Colonic mucosa (tissue), 4 donors: ENCODE data around the gene TMEM135. TPM values are rescaled to one million over a fixed set of nuclear protein-coding genes. Genes with fewer than 3 reads are reported as not detected.

Experiments used
- DNase-seq: peaks from one replicate; pipeline ENCODE4 v3.0.0-alpha.2; 2020
- H3K27ac ChIP-seq: fragments of 200-600 bp; one replicate; pipeline ENCODE4 v1.8.0; 2021
- H3K27me3 ChIP-seq: fragments of 200-600 bp; one replicate; pipeline ENCODE4 v1.8.0; 2021
- H3K36me3 ChIP-seq: fragments of 200-600 bp; one replicate; pipeline ENCODE4 v1.8.0; 2021
- H3K4me1 ChIP-seq: fragments of 200-600 bp; one replicate; pipeline ENCODE4 v1.8.0; 2021; ENCODE audit warnings: mild to moderate bottlenecking
- H3K4me3 ChIP-seq: fragments of 200-600 bp; one replicate; pipeline ENCODE4 v1.8.0; 2021
- H3K9ac ChIP-seq, 2 donors: one replicate each; pipeline ENCODE4 v1.7.0; 2013; ENCODE audit warnings: control low read depth in 2 of 2, low read depth in 2 of 2, low read length in 2 of 2
- H3K9me3 ChIP-seq: fragments of 200-600 bp; one replicate; pipeline ENCODE4 v1.8.0; 2021
- CTCF ChIP-seq: fragments of 200-600 bp; IDR thresholded peaks from one replicate; pipeline ENCODE4 v1.8.0; 2022; ENCODE audit warnings: antibody characterized with exemption, mild to moderate bottlenecking
- intact Hi-C: fragments of 100-400 bp; cut with DNase I; formaldehyde crosslinking; loops from one replicate; pipeline ENCODE4 v1.14.1; 2022
- total RNA-seq, 2 donors: library from RNA; stranded (reverse); fragmentation: NEBNext Ultra II Directional in 1 of 2; extraction: Animal tissue kit (Norgen Biotek cat#: 25700) in 1 of 2; gene quantifications; one replicate each; pipeline ENCODE4 v1.2.1, GENCODE V29; 2021
- donor health status: healthy.
- donor health status: DM: no; HTN: no; CAD: no.
- donor health status: DM: no; HTN: no; CAD: no.

The TMEM135 gene
- total RNA-seq, 2 donors from 2014 or later = 28.8 to 41.4 TPM

GRCh38 chr11:87368858-87369480 is 331.2 kb downstream of the TMEM135 start:
- Histone ChIP-seq H3K27ac (no peak overlapping the region), H3K9ac (no peak overlapping the region)
- DNase-seq = no peak

GRCh38 chr11:87369888-87370287 is 332.2 kb downstream of the TMEM135 start:
- Histone ChIP-seq H3K9ac (no peak overlapping the region), H3K27me3 (no peaks in the 10 kb centered on the region)

More at GRCh38 chr11:87368858-87369480, 331.2 kb downstream of the TMEM135 start:
- Histone ChIP-seq H3K4me1 (no peaks in the 10 kb centered on the region), H3K27me3 (no peaks in the 10 kb centered on the region), H3K9me3 (no peaks in the 10 kb centered on the region), H3K36me3 (no peaks in the 10 kb centered on the region), H3K4me3 (no peak overlapping the region)
- intact Hi-C loops = no loop called here
- no peak for TF ChIP-seq CTCF

GRCh38 chr11:87372065-87372464 is 334.3 kb downstream of the TMEM135 start:
- no peak for TF ChIP-seq CTCF
- no peaks in the 10 kb centered on the region for H3K4me1 ChIP-seq
- no peak overlapping the region for H3K27ac ChIP-seq
- no peak overlapping the region for H3K4me3 ChIP-seq
- H3K36me3 ChIP-seq = no peaks in the 10 kb centered on the region
- H3K27me3 ChIP-seq = no peaks in the 10 kb centered on the region
- H3K9ac ChIP-seq = no peak overlapping the region
- intact Hi-C loops = no loop called here
- H3K9me3 ChIP-seq = no peaks in the 10 kb centered on the region
- DNase-seq = no peak

More at GRCh38 chr11:87369888-87370287, 332.2 kb downstream of the TMEM135 start:
- TF ChIP-seq CTCF = no peak
- intact Hi-C loops = no loop called here
- Histone ChIP-seq H3K36me3 (no peaks in the 10 kb centered on the region), H3K4me3 (no peak overlapping the region), H3K4me1 (no peaks in the 10 kb centered on the region), H3K9me3 (no peaks in the 10 kb centered on the region), H3K27ac (no peak overlapping the region)
- no peak for DNase-seq

Other genes starting within 250 kb of the TMEM135 start
- gene PRSS23, start 237.4 kb upstream of the TMEM135 start, total RNA-seq = 10 to 100 TPM; 45.5 to 46.4 TPM
- 1 to 10 TPM; 4.3 to 6.7 TPM for gene FZD4, start 82.5 kb upstream of the TMEM135 start, total RNA-seq